Kidney (tissue), 22 donors: Measurements from ENCODE around the gene ADAMTS19. TPM values are rescaled to one million over a fixed set of nuclear protein-coding genes. Genes with fewer than 3 reads are reported as not detected.

ENCODE experiments used
- DNase-seq, 5 donors: peaks; one replicate each; pipeline ENCODE4 v3.0.0-alpha.2; 2013 to 2020
- FAIRE-seq: peaks from 2 replicates; lab custom pipeline; 2012; peaks lifted over from hg19 to GRCh38; lab: Jason Lieb, UNC
- H3K27ac ChIP-seq, 2 donors: one replicate each; pipeline ENCODE4 v1.7.0; 2013; ENCODE audit warnings: low read depth in 2 of 2, low read length in 2 of 2, inconsistent platforms in 1 of 2
- H3K27me3 ChIP-seq: one replicate; pipeline ENCODE4 v1.7.1; 2013; ENCODE audit warnings: low read length, inconsistent platforms; ENCODE audit not compliant: control insufficient read depth, insufficient read depth
- H3K36me3 ChIP-seq, 3 donors: one replicate each; pipeline versions ENCODE4 v1.7.0 to v1.7.1; 2013; ENCODE audit warnings: low read length in 3 of 3, control low read depth in 1 of 3, inconsistent platforms in 1 of 3; ENCODE audit not compliant: insufficient read depth in 3 of 3, control insufficient read depth in 2 of 3
- H3K4me1 ChIP-seq, 3 donors: one replicate each; pipeline versions ENCODE4 v1.7.0 to v1.7.1; 2013; ENCODE audit warnings: low read length in 3 of 3, inconsistent platforms in 1 of 3, low read depth in 1 of 3; ENCODE audit not compliant: control insufficient read depth in 2 of 3, insufficient read depth in 2 of 3
- H3K4me3 ChIP-seq, 3 donors: one replicate each; pipeline versions ENCODE4 v1.7.0 to v1.8.1; 2013; ENCODE audit warnings: low read length in 3 of 3, control low read depth in 1 of 3, inconsistent platforms in 1 of 3
- H3K9ac ChIP-seq, 3 donors: one replicate each; pipeline versions ENCODE4 v1.7.0 to v1.7.1; 2013; ENCODE audit warnings: low read length in 3 of 3, control low read depth in 1 of 3, inconsistent platforms in 1 of 3
- H3K9me3 ChIP-seq, 3 donors: one replicate each; pipeline versions ENCODE4 v1.7.0 to v1.7.1; 2013; ENCODE audit warnings: low read length in 3 of 3, control low read depth in 1 of 3, inconsistent platforms in 1 of 3; ENCODE audit not compliant: control insufficient read depth in 2 of 3, insufficient read depth in 1 of 3
- intact Hi-C: fragments of 100-400 bp; cut with DNase I; formaldehyde crosslinking; loops from one replicate; pipeline ENCODE4 v1.11.1; 2022
- long read RNA-seq, 10 donors: library from polyadenylated mRNA in 1 of 10; unstranded in 1 of 10; transcript quantifications; one replicate each; pipeline ENCODE4 v2.0.0 and lab custom pipeline, GENCODE V29; 2021 to 2026
- polyA plus RNA-seq: library from polyadenylated mRNA; stranded (reverse); fragments of 350-450 nt; fragmentation: Illumina TruSeq; extraction: RNeasy Lipid Tissue Mini Kit (QIAGEN cat#74804); gene quantifications from one replicate; pipeline ENCODE4 v1.2.3, GENCODE V29; 2014; ENCODE audit warnings: low read depth, low replicate concordance; ENCODE audit not compliant: insufficient read depth
- total RNA-seq: library from RNA; stranded (reverse); fragmentation: NEBNext Ultra II Directional; extraction: Animal tissue kit (Norgen Biotek cat#: 25700); gene quantifications from one replicate; pipeline ENCODE4 v1.2.1, GENCODE V29; 2021
- TF ChIP-seq, protein P1 (sequence below): IDR thresholded peaks from 3 replicates; pipeline ENCODE4 v1.5.1; 2012; ENCODE audit warnings: mild to moderate bottlenecking, moderate library complexity, borderline replicate concordance; ENCODE audit not compliant: insufficient read depth; ENCODE audit errors: extremely low read depth
- donor health status: control.
- donor health status: control.
- donor health status: control.
- donor health status: control.
- donor health status: control.
- donor health status: DM: yes; HTN: yes; CAD: no.
- donor health status: Normal renal cell carcinoma (clear cell type).

The ADAMTS19 gene
- total RNA-seq: not detected
- 0.73 TPM for polyA plus RNA-seq
- long read RNA-seq, donor 1: 0 reads
- long read RNA-seq, donor 2: 0 reads
- long read RNA-seq, donor 3: 0 reads
- long read RNA-seq, donor 4: 0 reads
- long read RNA-seq, donor 5: 0 reads
- long read RNA-seq, donor 6: 0 reads
- long read RNA-seq, donor 7: 0 reads
- long read RNA-seq, donor 8: 0 reads
- long read RNA-seq, donor 9: 0 reads
- long read RNA-seq, donor 10: 0 reads

DNA sequence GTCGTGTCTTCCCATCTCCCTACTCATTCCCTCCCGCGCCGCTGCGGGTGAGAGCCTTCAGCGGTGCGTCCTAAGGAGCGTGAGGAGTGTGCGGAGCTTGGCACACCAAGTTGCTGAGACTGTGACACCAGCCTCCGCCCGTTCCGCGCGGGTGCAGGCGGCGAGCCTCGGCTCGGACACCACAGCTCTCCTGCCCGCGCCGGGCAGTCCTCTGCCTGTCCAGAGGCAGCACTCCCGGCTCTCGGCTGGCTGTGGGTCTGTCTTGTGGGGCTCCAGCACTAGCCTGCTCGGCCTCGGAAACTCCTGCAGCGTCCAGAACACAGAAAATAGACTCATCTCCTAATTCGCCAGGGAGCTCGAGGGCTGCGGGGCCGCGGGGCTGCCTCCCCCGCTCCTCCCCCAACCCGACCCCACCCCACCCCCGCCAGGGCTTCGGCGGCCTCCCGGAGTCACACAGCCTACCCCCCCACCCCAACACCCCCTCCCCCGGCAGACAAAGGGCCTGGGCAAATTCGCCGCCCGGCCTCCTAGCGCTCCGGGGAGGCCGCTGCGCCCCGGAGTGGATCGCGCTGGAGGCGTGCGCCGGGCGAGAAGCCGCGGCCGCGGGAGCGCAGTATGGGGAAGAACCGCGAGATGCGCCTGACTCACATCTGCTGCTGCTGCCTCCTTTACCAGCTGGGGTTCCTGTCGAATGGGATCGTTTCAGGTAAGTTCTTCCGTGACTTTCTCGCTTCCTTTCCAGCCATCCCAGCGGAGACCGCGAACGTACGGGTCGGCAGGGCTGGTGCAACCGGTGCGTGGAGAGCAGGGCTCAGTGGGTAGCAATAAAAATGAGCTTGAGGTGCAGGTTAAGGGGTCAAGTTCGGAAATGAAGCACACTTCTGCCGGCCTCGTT is at the start of gene ADAMTS19:
TSS of gene ADAMTS19 (plus strand) at position 522 of the 895 bp plus-strand sequence. CDS start at position 616, 94 bp downstream.
- H3K9ac ChIP-seq: peak within 1 kb of the TSS in 1 of 3 donors; percentile 52
- intact Hi-C loops: no loop called here
- FAIRE-seq (no peak), DNase-seq (peak; percentile 63 to 78 (median 73))
- H3K4me1 ChIP-seq: peaks cover 0 to 6% (median 0%) of the 10 kb centered on the region in 3 donors
- no peaks in the 10 kb centered on the region for H3K36me3 ChIP-seq
- H3K4me3 ChIP-seq: peak within 1 kb of the TSS; percentile 56 to 61 (median 57)
- TF ChIP-seq, protein P1, sequence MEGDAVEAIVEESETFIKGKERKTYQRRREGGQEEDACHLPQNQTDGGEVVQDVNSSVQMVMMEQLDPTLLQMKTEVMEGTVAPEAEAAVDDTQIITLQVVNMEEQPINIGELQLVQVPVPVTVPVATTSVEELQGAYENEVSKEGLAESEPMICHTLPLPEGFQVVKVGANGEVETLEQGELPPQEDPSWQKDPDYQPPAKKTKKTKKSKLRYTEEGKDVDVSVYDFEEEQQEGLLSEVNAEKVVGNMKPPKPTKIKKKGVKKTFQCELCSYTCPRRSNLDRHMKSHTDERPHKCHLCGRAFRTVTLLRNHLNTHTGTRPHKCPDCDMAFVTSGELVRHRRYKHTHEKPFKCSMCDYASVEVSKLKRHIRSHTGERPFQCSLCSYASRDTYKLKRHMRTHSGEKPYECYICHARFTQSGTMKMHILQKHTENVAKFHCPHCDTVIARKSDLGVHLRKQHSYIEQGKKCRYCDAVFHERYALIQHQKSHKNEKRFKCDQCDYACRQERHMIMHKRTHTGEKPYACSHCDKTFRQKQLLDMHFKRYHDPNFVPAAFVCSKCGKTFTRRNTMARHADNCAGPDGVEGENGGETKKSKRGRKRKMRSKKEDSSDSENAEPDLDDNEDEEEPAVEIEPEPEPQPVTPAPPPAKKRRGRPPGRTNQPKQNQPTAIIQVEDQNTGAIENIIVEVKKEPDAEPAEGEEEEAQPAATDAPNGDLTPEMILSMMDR: no peak
- H3K27me3 ChIP-seq: peaks cover 2% of the 10 kb centered on the region
- H3K27ac ChIP-seq: no peak within 1 kb of the TSS
- H3K9me3 ChIP-seq: no peaks in the 10 kb centered on the region

GRCh38 chr5:129410488-129410887 is 49.6 kb upstream of the ADAMTS19 start:
- FAIRE-seq (no peak), DNase-seq (peak in 1 of 5 donors; percentile 14)
- TF ChIP-seq, protein P1: no peak
- Histone ChIP-seq H3K27me3 (no peaks in the 10 kb centered on the region), H3K27ac (no peak overlapping the region), H3K4me3 (no peak overlapping the region), H3K9me3 (no peaks in the 10 kb centered on the region), H3K36me3 (no peaks in the 10 kb centered on the region), H3K9ac (no peak overlapping the region), H3K4me1 (no peaks in the 10 kb centered on the region)
- intact Hi-C loops: no loop called here

DNA sequence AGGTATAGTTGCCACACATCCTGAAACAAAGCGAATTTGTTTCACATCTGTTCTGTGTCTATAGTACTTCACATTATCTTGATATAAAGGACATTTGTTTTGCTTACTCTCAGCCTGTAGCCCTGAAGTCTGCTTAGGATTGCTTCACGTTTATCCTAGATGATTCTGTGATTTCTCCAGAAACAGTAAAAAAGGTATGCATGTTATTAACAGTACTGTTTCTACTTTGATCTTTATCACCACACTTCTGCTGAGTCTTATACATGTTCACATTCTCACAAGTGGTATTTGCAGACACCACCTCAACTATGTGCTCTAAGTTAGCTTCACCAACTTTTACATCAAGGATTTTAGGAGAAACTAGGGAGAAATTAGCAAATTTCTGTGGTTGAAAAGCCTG is 47.4 kb upstream of the ADAMTS19 start:
- intact Hi-C loops: no loop called here
- DNase-seq (no peak), FAIRE-seq (no peak)
- Histone ChIP-seq H3K27ac (no peak overlapping the region), H3K36me3 (no peaks in the 10 kb centered on the region), H3K9me3 (no peaks in the 10 kb centered on the region), H3K4me1 (no peaks in the 10 kb centered on the region), H3K4me3 (no peak overlapping the region), H3K27me3 (no peaks in the 10 kb centered on the region), H3K9ac (no peak overlapping the region)
- TF ChIP-seq, protein P1: no peak
